Neural cell (in vitro differentiated cells): ENCODE measurements around the gene DSCAML1.
"Not testable (repeated sequence)": the region's sequence is repeated elsewhere in the genome, so short reads cannot be mapped to it uniquely, and the experiment has no call there.

ENCODE experiments used
- CTCF ChIP-seq: fragments of 450-650 bp; IDR thresholded peaks from 2 replicates; pipeline ENCODE4 v1.5.1; 2014; ENCODE audit warnings: antibody characterized with exemption, mild to moderate bottlenecking, moderate library complexity; ENCODE audit not compliant: poor library complexity, severe bottlenecking
- EZH2 ChIP-seq: fragments of 200-600, 300-800 bp; shearing (Covaris generic), sonication (generic); IDR thresholded peaks from 2 replicates; pipeline ENCODE4 v1.6.1; 2014; ENCODE audit warnings: antibody characterized with exemption, low read length, borderline replicate concordance, mild to moderate bottlenecking; ENCODE audit not compliant: insufficient read depth, poor library complexity, severe bottlenecking
- POLR2AphosphoS5 ChIP-seq: IDR thresholded peaks from 2 replicates; pipeline ENCODE4 v1.6.1; 2012
- REST ChIP-seq: IDR thresholded peaks from 2 replicates; pipeline ENCODE4 v1.6.1; 2012; ENCODE audit warnings: borderline replicate concordance
- SMC3 ChIP-seq: fragments of 450-650 bp; conservative IDR thresholded peaks from 2 replicates; pipeline ENCODE4 v1.6.1; 2014; ENCODE audit warnings: antibody characterized with exemption, mild to moderate bottlenecking, moderate library complexity; ENCODE audit not compliant: poor library complexity

GRCh38 chr11:117810056-117810451 lies 13.0 kb upstream of the DSCAML1 start:
- not testable (repeated sequence) for TF ChIP-seq POLR2AphosphoS5, REST, CTCF, EZH2, SMC3
